HG02852 (cell line): ENCODE results near the gene TMCO2.
"Not testable (repeated sequence)": the region's sequence is repeated elsewhere in the genome, so short reads cannot be mapped to it uniquely, and the experiment has no call there.

Experiments
- ATAC-seq: cut with Tn5 transposase; IDR thresholded peaks from one replicate; pipeline ENCODE4 v1.9.1; 2021; ENCODE audit warnings: mild to moderate bottlenecking, moderate library complexity; ENCODE audit not compliant: unreplicated experiment

The TMCO2 gene

GRCh38 chr1:40247655-40248054 lies at the start of gene TMCO2:
Gene TMCO2 (plus strand): TSS chr1:40247937. CDS start chr1:40247994, 57 bp downstream.
- no peak for ATAC-seq

GRCh38 chr1:40199126-40199525 lies 48.6 kb upstream of the TMCO2 start:
- ATAC-seq: no peak

GRCh38 chr1:40204856-40205255 lies 42.9 kb upstream of the TMCO2 start:
- no peak for ATAC-seq

- no peak for ATAC-seq
These were observed 37.1 kb upstream of the TMCO2 start for GRCh38 chr1:40210511-40211204.

GRCh38 chr1:40218333-40218732 lies 29.4 kb upstream of the TMCO2 start:
- no peak for ATAC-seq

GRCh38 chr1:40221471-40221905 lies 26.2 kb upstream of the TMCO2 start:
- not testable (repeated sequence) for ATAC-seq

- no peak for ATAC-seq
These were observed 25.6 kb upstream of the TMCO2 start for GRCh38 chr1:40221977-40222772.

- ATAC-seq: no peak
These were observed 23.7 kb upstream of the TMCO2 start for GRCh38 chr1:40224040-40224439.

GRCh38 chr1:40226192-40226591 lies 21.5 kb upstream of the TMCO2 start:
- no peak for ATAC-seq

- peak; percentile 91 for ATAC-seq
These were observed 15.3 kb upstream of the TMCO2 start for GRCh38 chr1:40232444-40232843.

- ATAC-seq: no peak
These were observed 8.1 kb upstream of the TMCO2 start for GRCh38 chr1:40239626-40240025.

GRCh38 chr1:40240390-40240789 lies 7.3 kb upstream of the TMCO2 start:
- ATAC-seq: no peak

- peak; percentile 22 for ATAC-seq
These were observed 6.4 kb upstream of the TMCO2 start for GRCh38 chr1:40241362-40241761.

- ATAC-seq: no peak
These were observed 4.4 kb upstream of the TMCO2 start for GRCh38 chr1:40243351-40243750.

GRCh38 chr1:40244138-40244744 lies 3.5 kb upstream of the TMCO2 start:
- ATAC-seq: no peak

- ATAC-seq: no peak
These were observed 2.1 kb upstream of the TMCO2 start for GRCh38 chr1:40245686-40246085.

- no peak for ATAC-seq
These were observed 675 bp downstream of the TMCO2 start for GRCh38 chr1:40248412-40248811.

- ATAC-seq: no peak
These were observed 3.7 kb downstream of the TMCO2 start for GRCh38 chr1:40251456-40251855.

GRCh38 chr1:40252601-40253000 lies 4.9 kb downstream of the TMCO2 start:
- ATAC-seq: no peak

- no peak for ATAC-seq
These were observed 7.5 kb downstream of the TMCO2 start for GRCh38 chr1:40255231-40255630.

- no peak for ATAC-seq
These were observed 8.8 kb downstream of the TMCO2 start for GRCh38 chr1:40256401-40257084.
